Breast epithelium (tissue), 4 donors: Measurements from ENCODE around the gene FAM222A. TPM values are rescaled to one million over a fixed set of nuclear protein-coding genes. Genes with fewer than 3 reads are reported as not detected.

ENCODE experiments used
- DNase-seq, 2 donors: peaks; one replicate each; pipeline ENCODE4 v3.0.0-alpha.2; 2019; ENCODE audit warnings: low spot score in 2 of 2
- H3K27ac ChIP-seq, 2 donors: fragments of 200-600 bp; sonication (generic) in 1 of 2; one replicate each; pipeline ENCODE4 v1.5.1; 2016 to 2019; ENCODE audit warnings: mild to moderate bottlenecking in 1 of 2
- H3K27me3 ChIP-seq, 2 donors: fragments of 200-600 bp; sonication (generic) in 1 of 2; one replicate each; pipeline versions ENCODE4 v1.5.1 to v1.6.0; 2017 to 2019; ENCODE audit warnings: control low read depth in 1 of 2, mild to moderate bottlenecking in 1 of 2
- H3K36me3 ChIP-seq: fragments of 200-600 bp; one replicate; pipeline ENCODE4 v1.5.1; 2019
- H3K4me1 ChIP-seq, 2 donors: fragments of 200-600 bp; sonication (generic); one replicate each; pipeline ENCODE4 v1.5.1; 2016 to 2019; ENCODE audit warnings: control low read depth in 1 of 2
- H3K4me3 ChIP-seq, 3 donors: fragments of 200-600 bp; sonication (generic); 1 replicate in 2 of 3; 2 replicates in 1 of 3; pipeline ENCODE4 v1.5.1; 2016 to 2019; ENCODE audit warnings: mild to moderate bottlenecking in 3 of 3, moderate library complexity in 2 of 3
- H3K9me3 ChIP-seq, 2 donors: fragments of 200-600 bp; sonication (generic) in 1 of 2; one replicate each; pipeline ENCODE4 v1.5.1; 2016 to 2019; ENCODE audit warnings: control low read depth in 1 of 2
- CTCF ChIP-seq, 3 donors: fragments of 450-650 bp; IDR thresholded peaks; one replicate each; pipeline ENCODE4 v1.5.1; 2016 to 2017; ENCODE audit warnings: antibody characterized with exemption in 3 of 3, mild to moderate bottlenecking in 3 of 3, moderate library complexity in 3 of 3
- POLR2A ChIP-seq: fragments of 450-650 bp; IDR thresholded peaks from one replicate; pipeline ENCODE4 v1.6.1; 2016; ENCODE audit warnings: antibody characterized with exemption, mild to moderate bottlenecking, moderate library complexity
- POLR2AphosphoS5 ChIP-seq, 3 donors: sonication (generic); formaldehyde crosslinking; IDR thresholded peaks; one replicate each; pipeline ENCODE4 v1.6.1; 2017; ENCODE audit warnings: antibody characterized with exemption in 3 of 3
- intact Hi-C: fragments of 100-400 bp; cut with DNase I; formaldehyde crosslinking; loops from one replicate; pipeline ENCODE4 v1.15.1; 2023; ENCODE audit warnings: low total_unique reads
- total RNA-seq, 3 donors: library from RNA; depleted of rRNA; stranded (reverse); fragments of >200 nt; gene quantifications; one replicate each; pipeline ENCODE4 v1.1.0, GENCODE V29; 2016

FAM222A gene
- total RNA-seq, 3 donors from 2014 or later: 0.32 to 7.3 (median 1.3) TPM

GRCh38 chr12:109776624-109777023 is 63.0 kb downstream of the FAM222A start:
- intact Hi-C loops: loop anchor here (5.0 kb wide), 2 partner anchors 179 to 264 kb away; no protein-coding TSS in a partner anchor
- Histone ChIP-seq H3K4me3 (no peak overlapping the region), H3K27ac (no peak overlapping the region), H3K9me3 (peaks cover 0 to 10% of the 10 kb centered on the region in 2 donors), H3K27me3 (no peaks in the 10 kb centered on the region), H3K4me1 (no peaks in the 10 kb centered on the region), H3K36me3 (no peaks in the 10 kb centered on the region)
- TF ChIP-seq POLR2A (no peak), POLR2AphosphoS5 (IDR thresholded peaks at IDR 0.05) (no peak)
- no peak for DNase-seq

DNA sequence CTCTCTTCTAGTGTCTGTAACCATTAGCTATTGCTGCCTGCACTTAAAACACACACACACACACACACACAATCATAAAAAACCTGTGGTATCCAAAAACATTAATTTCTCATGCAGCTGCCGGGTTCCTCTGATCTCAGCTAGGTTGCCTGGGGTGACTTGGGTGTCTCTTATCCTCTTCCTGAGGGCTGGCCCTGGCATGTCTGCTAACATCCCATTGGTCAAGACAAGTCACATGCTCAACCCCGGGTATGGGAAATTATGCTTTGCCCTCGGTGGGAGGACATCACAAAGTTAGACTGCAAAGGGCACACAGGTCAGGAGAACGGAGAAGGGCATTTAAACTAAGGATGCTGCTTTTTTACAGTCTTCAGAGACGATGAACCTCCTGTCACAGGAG is 63.9 kb downstream of the FAM222A start:
- intact Hi-C loops: loop anchor here (5.0 kb wide), 2 partner anchors 180 to 265 kb away; no protein-coding TSS in a partner anchor
- H3K9me3 ChIP-seq: peaks cover 0 to 10% of the 10 kb centered on the region in 2 donors
- TF ChIP-seq POLR2A (no peak), POLR2AphosphoS5 (IDR thresholded peaks at IDR 0.05) (no peak), CTCF (IDR thresholded peaks at IDR 0.05) (no peak)
- H3K4me3 ChIP-seq: no peak overlapping the region
- H3K36me3 ChIP-seq: no peaks in the 10 kb centered on the region
- DNase-seq: no peak
- no peaks in the 10 kb centered on the region for H3K27me3 ChIP-seq
- no peak overlapping the region for H3K27ac ChIP-seq
- no peaks in the 10 kb centered on the region for H3K4me1 ChIP-seq

- intact Hi-C loops: loop anchor here (5.0 kb wide), 2 partner anchors 181 to 266 kb away; no protein-coding TSS in a partner anchor
- H3K4me1 ChIP-seq: no peaks in the 10 kb centered on the region
- no peak overlapping the region for H3K27ac ChIP-seq
- H3K4me3 ChIP-seq: no peak overlapping the region
- TF ChIP-seq POLR2A: no peak
- TF ChIP-seq CTCF (IDR thresholded peaks at IDR 0.05): no peak
- no peak for TF ChIP-seq POLR2AphosphoS5 (IDR thresholded peaks at IDR 0.05)
- H3K27me3 ChIP-seq: no peaks in the 10 kb centered on the region
- no peaks in the 10 kb centered on the region for H3K36me3 ChIP-seq
- peaks cover 0 to 10% of the 10 kb centered on the region in 2 donors for H3K9me3 ChIP-seq
- no peak for DNase-seq
Observed at GRCh38 chr12:109778684-109779083, 65.1 kb downstream of the FAM222A start.

DNA sequence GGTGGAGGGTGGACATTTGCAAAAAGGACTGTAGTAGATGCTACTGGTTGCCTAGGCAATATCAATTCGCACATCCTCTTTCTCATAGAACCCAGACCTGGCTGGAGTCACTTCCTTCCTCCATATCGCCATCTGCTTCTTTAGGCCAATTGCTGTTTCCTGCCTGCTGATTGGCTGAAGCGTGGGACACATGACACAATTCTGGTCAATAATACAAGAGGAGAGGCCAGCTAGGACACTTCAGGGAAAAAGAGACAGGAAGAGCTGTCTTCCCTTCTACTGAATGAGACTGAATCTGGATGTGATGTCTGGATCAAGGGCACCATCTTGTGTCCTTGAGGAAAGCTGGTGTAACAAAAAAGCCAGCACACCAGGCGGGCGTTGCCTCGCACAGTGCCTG is 65.8 kb downstream of the FAM222A start:
- no peaks in the 10 kb centered on the region for H3K4me1 ChIP-seq
- H3K27me3 ChIP-seq: no peaks in the 10 kb centered on the region
- H3K4me3 ChIP-seq: no peak overlapping the region
- no peak for DNase-seq
- intact Hi-C loops: loop anchor here (5.0 kb wide), 2 partner anchors 182 to 267 kb away; no protein-coding TSS in a partner anchor
- peaks cover 0 to 10% of the 10 kb centered on the region in 2 donors for H3K9me3 ChIP-seq
- H3K36me3 ChIP-seq: no peaks in the 10 kb centered on the region
- no peak overlapping the region for H3K27ac ChIP-seq
- TF ChIP-seq POLR2A (no peak), POLR2AphosphoS5 (IDR thresholded peaks at IDR 0.05) (no peak), CTCF (IDR thresholded peaks at IDR 0.05) (no peak)

- Histone ChIP-seq H3K27me3 (no peaks in the 10 kb centered on the region), H3K4me1 (no peaks in the 10 kb centered on the region), H3K9me3 (peaks cover 0 to 10% of the 10 kb centered on the region in 2 donors), H3K4me3 (no peak overlapping the region), H3K27ac (no peak overlapping the region), H3K36me3 (no peaks in the 10 kb centered on the region)
- intact Hi-C loops: no loop called here
- no peak for TF ChIP-seq POLR2A
- no peak for TF ChIP-seq POLR2AphosphoS5 (IDR thresholded peaks at IDR 0.05)
- TF ChIP-seq CTCF (IDR thresholded peaks at IDR 0.05): no peak
- DNase-seq: no peak
Observed at GRCh38 chr12:109781668-109782325, 68.2 kb downstream of the FAM222A start.
